ENCODE measurements around the gene TTLL11. TPM values are rescaled to one million over a fixed set of nuclear protein-coding genes. Genes with fewer than 3 reads are reported as not detected.
A peak's percentile ranks its signal among the peaks of the same experiment; 100 is the strongest.

Gene TTLL11
- total and polyA plus RNA-seq, 2 of the 8 experiments (the other 6 are each of a cell fraction or from before 2014, with no cell fraction given) = 0.56 to 0.80 TPM

- no peak for TF ChIP-seq SUZ12 (IDR thresholded peaks at IDR 0.05; ENCODE audit: low read length)
- TF ChIP-seq POLR2AphosphoS5 (IDR thresholded peaks at IDR 0.05; ENCODE audit: low read depth, low read length) = no peak
- TF ChIP-seq SRF (IDR thresholded peaks at IDR 0.05; ENCODE audit: low read depth, low read length) = peak; percentile 71; the same call in 1 of the 2 replicates
- no peak for TF ChIP-seq SIRT6 (IDR thresholded peaks at IDR 0.05; ENCODE audit: low read length)
- no peak for TF ChIP-seq TAF1 (IDR thresholded peaks at IDR 0.05; ENCODE audit: low read depth, low read length)
- Histone ChIP-seq H2BK5ac (ENCODE audit: low read depth, low read length) (no peak overlapping the region), H3K27ac (ENCODE audit: low read depth, low read length) (no peak overlapping the region), H4K20me1 (replicated peaks in 1 of 2; ENCODE audit: control insufficient read depth in 1 of 2, insufficient read depth in 2 of 2, low read length in 2 of 2) (peaks cover 0 to 2% of the 10 kb centered on the region in 2 experiments), H3K9ac (replicated peaks in 1 of 4; ENCODE audit: extremely low read depth in 1 of 4, low read depth in 3 of 4, low read length in 3 of 4) (no peak overlapping the region), H3K4me3 (ENCODE audit: extremely low read depth in 1 of 4, insufficient read depth in 2 of 4, low read depth in 3 of 4, low read length in 4 of 4) (no peak overlapping the region), H4K91ac (replicated peaks; ENCODE audit: insufficient read length, low read length) (no peak overlapping the region), H3K23me2 (ENCODE audit: low read depth, low read length) (no peaks in the 10 kb centered on the region), H2AFZ (ENCODE audit: low read length) (no peak overlapping the region), H4K5ac (ENCODE audit: insufficient read length, low read depth, low read length) (no peak overlapping the region), H3K4me1 (replicated peaks in 1 of 4; ENCODE audit: control insufficient read depth in 3 of 4, insufficient read depth in 4 of 4, low read length in 3 of 4) (peaks cover 0 to 4% (median 0%) of the 10 kb centered on the region in 4 experiments; a peak in 1 of 7 replicates), H2BK15ac (ENCODE audit: low read length) (no peak overlapping the region), H3K14ac (ENCODE audit: insufficient read length) (no peak overlapping the region), H3K56ac (replicated peaks; ENCODE audit: insufficient read length, low read depth, low read length) (no peak overlapping the region), H3K36me3 (ENCODE audit: control insufficient read depth in 2 of 4, insufficient read depth in 4 of 4, low read length in 3 of 4) (peaks cover 2 to 18% (median 5%) of the 10 kb centered on the region in 4 experiments; a peak in 5 of 8 replicates), H2BK120ac (replicated peaks; ENCODE audit: low read depth, low read length) (no peak overlapping the region), H3K79me1 (ENCODE audit: low read depth, low read length) (no peaks in the 10 kb centered on the region), H3K79me2 (ENCODE audit: control insufficient read depth in 1 of 2, insufficient read depth in 2 of 2, low read length in 2 of 2) (no peaks in the 10 kb centered on the region), H2AK5ac (ENCODE audit: low read depth, low read length) (no peak overlapping the region), H3K9me3 (ENCODE audit: insufficient read depth in 2 of 2, low read depth in 1 of 2, low read length in 1 of 2) (no peaks in the 10 kb centered on the region), H2BK20ac (ENCODE audit: low read length) (no peak overlapping the region), H3K18ac (ENCODE audit: extremely low read depth, low read length) (no peak overlapping the region), H3K23ac (ENCODE audit: insufficient read length) (no peak overlapping the region), H4K8ac (ENCODE audit: extremely low read depth, insufficient read depth, low read length) (no peak overlapping the region), H2BK12ac (ENCODE audit: low read depth, low read length) (no peak overlapping the region), H3K4ac (replicated peaks; ENCODE audit: insufficient read length, low read depth, low read length) (no peak overlapping the region), H3K27me3 (replicated peaks in 1 of 4; ENCODE audit: control insufficient read depth in 3 of 4, extremely low read depth in 1 of 4, insufficient read depth in 3 of 4, low read length in 3 of 4) (no peaks in the 10 kb centered on the region), H3K4me2 (ENCODE audit: insufficient read depth in 1 of 2, low read depth in 2 of 2, low read length in 2 of 2) (no peak overlapping the region)
- WGBS, 2 experiments (ENCODE audit: extremely low coverage in 1 of 2, insufficient coverage in 1 of 2, insufficient read length in 1 of 2, insufficient replicate concordance in 2 of 2, low coverage in 1 of 2, low lambda C conversion rate in 2 of 2, missing lambda C conversion rate in 1 of 2) = 80% methylated on average over 8 of the region's 8 CpGs; no CpG with 5 or more reads in 1 of the 2 experiments
- POLR2A ChIA-PET (ENCODE audit: partially characterized antibody) = no interaction called here
- DNase-seq (ENCODE audit: low read depth in 1 of 2, low spot score in 2 of 2) = no peak
- FAIRE-seq = no peak
- CTCF ChIA-PET (ENCODE audit: partially characterized antibody) = interaction anchor here (0.8 to 9.9 kb wide), 6 partner anchors 11 to 210 kb away, joined by 3 to 152 read pairs (median 3); no protein-coding TSS in a partner anchor
Observed at GRCh38 chr9:122140368-122141193, 47.5 kb upstream of the TTLL11 start.

Data from H1 (cell line).